ENCODE results near the gene GPRC5B. TPM values are rescaled to one million over a fixed set of nuclear protein-coding genes. Genes with fewer than 3 reads are reported as not detected.

Gene GPRC5B
- total RNA-seq, 4 donors from 2014 or later, result 1.9 to 17.3 (median 5.1) TPM

DNA sequence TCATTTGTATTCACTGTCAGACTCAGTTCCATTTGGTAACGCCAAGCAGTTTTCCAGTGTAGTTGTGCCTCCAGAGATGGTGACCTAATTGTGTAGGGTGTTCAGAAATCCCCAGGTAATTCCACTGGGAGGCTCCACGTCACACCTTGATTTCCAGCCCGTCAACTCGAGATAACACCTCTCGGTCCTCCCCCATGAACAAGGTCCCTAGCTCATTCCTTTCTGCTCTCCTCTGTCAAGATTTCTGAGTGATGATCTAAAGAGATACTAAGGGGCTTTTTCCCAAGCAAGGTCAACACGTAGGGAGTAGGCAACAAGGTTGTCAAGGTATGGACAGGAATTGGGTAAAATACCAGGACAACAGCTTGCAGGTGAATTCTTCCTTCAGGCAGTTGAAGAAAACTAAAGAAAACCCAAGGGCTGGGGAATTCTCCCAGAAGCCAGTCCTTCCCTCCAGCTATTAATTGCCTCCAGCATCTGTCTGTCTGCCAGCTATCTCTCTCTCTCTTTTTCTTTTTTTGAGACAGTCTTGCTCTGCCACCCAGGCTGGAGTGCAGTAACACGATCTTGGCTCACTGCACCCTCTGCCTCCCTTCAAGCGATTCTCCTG, 31.4 kb downstream of the GPRC5B start:
- no peak for DNase-seq
- H3K4me3 ChIP-seq, result no peak overlapping the region
- 85% methylated on average over 8 of the region's 8 CpGs; no CpG with 5 or more reads in 1 of the 2 donors for WGBS, 2 donors (ENCODE audit: low coverage in 1 of 2)
- TF ChIP-seq POLR2AphosphoS5 (IDR thresholded peaks at IDR 0.05) (no peak), CTCF (IDR thresholded peaks at IDR 0.05) (no peak), EP300 (IDR thresholded peaks at IDR 0.05; ENCODE audit: low read depth) (no peak), POLR2A (IDR thresholded peaks at IDR 0.05) (no peak)
- H3K9me3 ChIP-seq, result no peaks in the 10 kb centered on the region
- H3K27ac ChIP-seq, result no peak overlapping the region
- H3K4me1 ChIP-seq, result no peaks in the 10 kb centered on the region
- intact Hi-C loops (cut with DNase I; ENCODE audit: low total_unique reads), result no loop called here
- H3K27me3 ChIP-seq, result no peaks in the 10 kb centered on the region
- no peaks in the 10 kb centered on the region for H3K36me3 ChIP-seq
- in situ Hi-C loops (cut with MboI; ENCODE audit: low pct_ligation_motif_present in 1 of 4, low pct_unique_long_range_greater_than_20kb in 1 of 4, low sequenced_read_pairs in 3 of 4), result no loop called here

GRCh38 chr16:19851476-19851875, 33.2 kb downstream of the GPRC5B start:
- intact Hi-C loops (cut with DNase I; ENCODE audit: low total_unique reads) (no loop called here), in situ Hi-C loops (cut with MboI; ENCODE audit: low pct_ligation_motif_present in 1 of 4, low pct_unique_long_range_greater_than_20kb in 1 of 4, low sequenced_read_pairs in 3 of 4) (no loop called here)
- 75% methylated on average over 7 of the region's 7 CpGs; no CpG with 5 or more reads in 1 of the 2 donors for WGBS, 2 donors (ENCODE audit: low coverage in 1 of 2)
- TF ChIP-seq POLR2A (IDR thresholded peaks at IDR 0.05), result no peak
- TF ChIP-seq CTCF (IDR thresholded peaks at IDR 0.05), result no peak
- TF ChIP-seq POLR2AphosphoS5 (IDR thresholded peaks at IDR 0.05), result no peak
- no peak for TF ChIP-seq EP300 (IDR thresholded peaks at IDR 0.05; ENCODE audit: low read depth)
- DNase-seq, result no peak
- H3K36me3 ChIP-seq, result no peaks in the 10 kb centered on the region
- H3K4me3 ChIP-seq, result no peak overlapping the region
- H3K27me3 ChIP-seq, result no peaks in the 10 kb centered on the region
- H3K9me3 ChIP-seq, result no peaks in the 10 kb centered on the region
- H3K27ac ChIP-seq, result no peak overlapping the region
- no peaks in the 10 kb centered on the region for H3K4me1 ChIP-seq

GRCh38 chr16:19850131-19850817, 34.4 kb downstream of the GPRC5B start:
- Histone ChIP-seq H3K27me3 (no peaks in the 10 kb centered on the region), H3K4me3 (no peak overlapping the region), H3K9me3 (no peaks in the 10 kb centered on the region), H3K4me1 (peaks cover 0 to 4% (median 0%) of the 10 kb centered on the region in 4 donors), H3K36me3 (no peaks in the 10 kb centered on the region), H3K27ac (no peak overlapping the region)
- in situ Hi-C loops (cut with MboI; ENCODE audit: low pct_ligation_motif_present in 1 of 4, low pct_unique_long_range_greater_than_20kb in 1 of 4, low sequenced_read_pairs in 3 of 4), result no loop called here
- no peak for DNase-seq
- TF ChIP-seq CTCF (IDR thresholded peaks at IDR 0.05), result no peak
- TF ChIP-seq EP300 (IDR thresholded peaks at IDR 0.05; ENCODE audit: low read depth), result no peak
- intact Hi-C loops (cut with DNase I; ENCODE audit: low total_unique reads), result no loop called here
- 86 to 87% methylated on average over 9 to 11 of the region's 11 CpGs for WGBS, 2 donors (ENCODE audit: low coverage in 1 of 2)

DNA sequence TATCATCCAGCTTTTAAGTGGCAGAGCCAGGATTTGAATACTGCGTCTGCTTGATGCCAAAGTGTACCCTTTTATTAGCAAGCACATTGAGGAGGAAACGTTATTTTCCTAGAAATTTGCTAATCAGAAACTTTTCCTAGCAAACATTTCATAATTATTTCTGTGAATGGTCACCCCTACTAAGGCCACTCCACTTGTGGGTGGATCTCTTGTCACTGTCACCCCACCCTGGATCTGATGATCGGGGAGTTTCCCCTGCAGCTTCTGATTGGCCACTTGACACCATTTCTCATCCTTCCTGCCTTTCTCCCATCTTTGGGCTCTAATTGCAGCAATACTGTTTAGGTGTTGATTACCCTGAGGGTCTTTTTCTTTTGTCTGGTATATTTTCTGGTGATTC, 35.9 kb downstream of the GPRC5B start:
- TF ChIP-seq POLR2AphosphoS5 (IDR thresholded peaks at IDR 0.05) (no peak), EP300 (IDR thresholded peaks at IDR 0.05; ENCODE audit: low read depth) (no peak), POLR2A (IDR thresholded peaks at IDR 0.05) (no peak), CTCF (IDR thresholded peaks at IDR 0.05) (no peak)
- no peaks in the 10 kb centered on the region for H3K9me3 ChIP-seq
- H3K27ac ChIP-seq, result no peak overlapping the region
- in situ Hi-C loops (cut with MboI; ENCODE audit: low pct_ligation_motif_present in 1 of 4, low pct_unique_long_range_greater_than_20kb in 1 of 4, low sequenced_read_pairs in 3 of 4), result no loop called here
- 82 to 88% methylated on average over 3 of the region's 3 CpGs for WGBS, 2 donors (ENCODE audit: low coverage in 1 of 2)
- no peaks in the 10 kb centered on the region for H3K36me3 ChIP-seq
- no peak overlapping the region for H3K4me3 ChIP-seq
- intact Hi-C loops (cut with DNase I; ENCODE audit: low total_unique reads), result no loop called here
- peaks cover 0 to 4% (median 0%) of the 10 kb centered on the region in 4 donors for H3K4me1 ChIP-seq
- H3K27me3 ChIP-seq, result no peaks in the 10 kb centered on the region
- no peak for DNase-seq

Measured in transverse colon (tissue), 4 donors.